HG02571 (cell line): Measurements from ENCODE around the gene PCBD1.

Experiments
- ATAC-seq: cut with Tn5 transposase; IDR thresholded peaks from one replicate; pipeline ENCODE4 v1.9.1; 2021; ENCODE audit warnings: mild to moderate bottlenecking, moderate library complexity; ENCODE audit not compliant: unreplicated experiment

PCBD1 gene

GRCh38 chr10:70918851-70919530, 30.6 kb upstream of the PCBD1 start:
- ATAC-seq: no peak

GRCh38 chr10:70917635-70918034, 29.3 kb upstream of the PCBD1 start:
- ATAC-seq: no peak

- ATAC-seq: no peak
These were observed 28.9 kb upstream of the PCBD1 start for GRCh38 chr10:70917226-70917625.

DNA sequence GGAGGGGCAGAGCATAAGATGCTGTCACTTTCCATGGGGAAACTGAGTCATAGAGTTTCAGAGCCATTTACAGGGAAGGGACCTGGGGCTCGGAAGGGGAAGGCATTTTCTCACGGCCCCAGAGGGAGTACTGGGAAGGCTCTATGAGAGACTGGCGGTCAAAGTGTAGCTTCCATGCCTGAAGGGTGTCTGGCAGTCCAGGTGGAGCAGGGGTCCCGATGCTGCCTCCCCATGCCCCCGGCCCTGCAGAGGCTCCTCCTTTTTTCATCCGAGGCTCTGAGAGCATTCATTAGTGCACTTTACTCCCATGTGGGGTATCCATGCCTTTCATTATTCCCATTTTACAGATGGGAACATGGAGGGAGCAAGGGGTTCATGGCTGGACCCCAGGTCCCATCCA, 27.9 kb upstream of the PCBD1 start:
- ATAC-seq: no peak

GRCh38 chr10:70915806-70916205, 27.4 kb upstream of the PCBD1 start:
- ATAC-seq: no peak

GRCh38 chr10:70915206-70915605, 26.8 kb upstream of the PCBD1 start:
- ATAC-seq: no peak

DNA sequence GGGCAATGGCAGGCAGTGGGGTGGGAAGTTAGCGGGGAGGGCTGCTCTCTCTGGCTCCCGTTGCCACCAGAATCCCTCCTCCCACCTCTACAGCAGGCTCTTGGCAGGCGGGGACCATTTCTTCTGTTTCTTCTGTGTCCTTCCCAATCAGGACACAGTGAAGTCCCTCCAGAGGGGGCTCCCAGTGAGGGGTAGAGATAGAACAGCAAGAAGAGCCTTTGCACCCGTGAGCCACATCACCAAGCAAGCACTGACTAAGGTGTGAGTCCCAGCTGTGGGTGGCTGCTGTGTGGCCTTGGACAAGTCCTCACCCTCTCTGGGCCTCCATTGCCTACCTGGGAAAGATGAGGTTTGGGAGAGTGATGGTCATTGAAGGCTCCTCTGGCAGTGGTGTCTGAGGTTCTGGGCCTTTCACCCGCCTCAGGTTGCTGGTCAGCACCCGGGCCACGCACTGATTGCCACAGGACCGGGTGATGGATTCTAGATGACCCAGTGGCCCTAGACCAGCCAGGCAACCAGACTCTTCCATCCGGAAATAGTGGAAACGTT, 26.0 kb upstream of the PCBD1 start:
- no peak for ATAC-seq

DNA sequence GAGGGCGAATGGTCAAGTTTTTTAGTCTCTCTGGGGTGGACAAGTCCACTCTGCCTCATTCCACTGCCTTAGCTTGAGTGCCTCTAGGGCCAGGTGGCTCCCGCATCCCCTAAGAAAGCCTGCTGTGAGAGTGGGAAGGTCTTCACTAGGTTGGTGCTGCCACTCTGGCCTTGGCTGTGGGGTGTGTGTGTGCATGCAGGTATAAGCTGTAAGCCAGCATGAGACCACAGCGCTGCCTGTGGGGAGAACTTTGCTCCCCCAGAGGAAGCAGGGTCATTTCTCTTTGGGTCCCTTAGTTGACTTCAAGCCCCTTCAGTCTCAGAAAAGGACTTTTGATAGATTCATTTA, 25.5 kb upstream of the PCBD1 start:
- no peak for ATAC-seq

DNA sequence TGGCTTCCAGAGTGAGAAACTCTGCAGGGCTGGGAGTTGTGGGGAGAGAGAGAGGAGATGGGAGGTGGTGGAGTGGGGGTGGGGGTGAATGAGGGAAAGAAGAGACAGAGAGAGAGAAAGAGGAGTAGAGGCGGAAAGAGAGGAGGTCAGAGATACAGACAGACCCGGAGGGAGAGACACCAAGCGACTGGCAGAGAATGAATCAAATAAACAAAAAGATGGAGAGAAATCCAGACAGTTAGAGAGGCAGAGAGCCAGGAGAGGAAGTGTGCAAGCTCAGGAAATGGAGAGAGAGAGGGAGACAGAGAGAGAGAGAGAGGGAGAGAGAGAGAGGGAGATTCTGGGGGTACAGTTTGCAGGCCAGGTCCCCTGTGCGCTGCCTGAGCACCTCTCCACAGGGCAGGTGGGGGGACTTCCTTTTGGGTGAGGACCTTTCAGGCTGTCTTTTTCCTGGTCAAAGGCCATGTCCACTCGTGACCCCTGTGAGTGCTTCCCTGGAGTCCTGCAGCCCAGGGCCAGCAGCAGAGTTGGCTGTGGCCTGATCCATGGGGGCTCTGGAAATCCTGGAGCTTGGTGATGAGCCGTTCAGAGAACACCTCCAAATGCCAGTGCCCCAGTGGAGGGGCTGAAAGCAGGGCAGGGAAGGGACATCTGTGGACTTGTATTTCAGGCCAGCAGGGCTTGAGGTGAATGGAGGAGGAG, 25.0 kb upstream of the PCBD1 start:
- no peak for ATAC-seq

DNA sequence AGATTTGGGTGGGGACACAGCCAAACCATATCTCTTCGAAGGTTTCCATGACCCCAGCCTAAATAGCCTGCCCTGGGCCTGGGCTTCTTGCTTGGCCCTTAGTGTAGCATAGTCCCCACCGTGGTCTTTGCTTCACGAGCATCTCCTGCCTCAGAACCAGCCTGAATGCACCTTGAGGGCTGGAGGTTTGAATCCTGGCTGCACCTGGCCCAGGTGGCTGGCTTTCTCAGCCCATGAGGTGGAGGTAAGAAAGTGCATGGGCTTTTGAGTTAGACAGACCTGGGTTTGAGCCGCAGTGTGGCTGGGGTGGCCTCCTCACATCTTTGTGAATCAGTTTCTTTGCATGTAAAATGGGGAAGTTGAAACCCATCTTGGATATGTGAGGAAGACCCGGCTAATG, 24.2 kb upstream of the PCBD1 start:
- no peak for ATAC-seq

- no peak for ATAC-seq
These were observed 23.0 kb upstream of the PCBD1 start for GRCh38 chr10:70911386-70911785.

DNA sequence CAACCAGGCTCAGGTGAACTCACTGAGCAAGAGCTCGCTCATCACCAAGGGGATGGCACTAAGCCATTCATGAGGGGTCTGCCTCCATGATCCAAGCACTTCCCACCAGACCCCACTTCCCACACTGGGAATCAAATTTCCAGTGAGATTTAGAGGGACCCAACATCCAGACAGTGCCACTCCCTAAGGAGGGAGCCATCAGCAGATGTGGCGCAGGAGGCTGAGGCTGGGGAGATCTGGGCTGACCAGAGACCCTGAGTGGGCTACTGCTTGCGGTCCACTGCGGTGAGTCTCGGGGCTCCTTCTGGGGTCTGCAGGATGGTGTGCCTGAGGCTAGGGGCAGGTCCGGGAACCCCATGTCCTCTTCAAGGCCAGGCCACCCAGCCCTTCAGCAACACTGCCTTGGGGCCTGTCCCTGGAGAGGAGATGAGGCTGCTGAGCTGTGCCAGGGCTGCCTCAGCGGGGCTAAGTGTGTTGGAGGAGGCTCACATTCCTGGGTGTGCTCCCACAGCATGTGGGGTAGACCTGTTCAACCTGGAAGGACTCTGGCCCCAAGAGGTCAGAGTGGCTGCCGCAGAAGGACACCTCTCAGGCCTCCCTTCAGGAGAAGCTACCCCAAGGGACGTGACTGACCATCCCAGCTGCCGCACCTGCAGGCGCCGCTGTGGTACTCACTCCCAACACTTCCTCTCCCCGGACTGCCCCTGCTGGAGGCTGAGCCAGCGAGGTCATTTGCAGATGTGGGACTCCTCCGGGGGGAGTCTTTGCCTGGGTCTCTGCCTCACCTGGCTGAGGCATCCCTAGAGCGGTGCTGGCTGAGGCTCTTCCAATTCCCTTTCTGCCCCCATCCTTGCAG, 22.3 kb upstream of the PCBD1 start:
- no peak for ATAC-seq

GRCh38 chr10:70909326-70909935, 21.1 kb upstream of the PCBD1 start:
- no peak for ATAC-seq

DNA sequence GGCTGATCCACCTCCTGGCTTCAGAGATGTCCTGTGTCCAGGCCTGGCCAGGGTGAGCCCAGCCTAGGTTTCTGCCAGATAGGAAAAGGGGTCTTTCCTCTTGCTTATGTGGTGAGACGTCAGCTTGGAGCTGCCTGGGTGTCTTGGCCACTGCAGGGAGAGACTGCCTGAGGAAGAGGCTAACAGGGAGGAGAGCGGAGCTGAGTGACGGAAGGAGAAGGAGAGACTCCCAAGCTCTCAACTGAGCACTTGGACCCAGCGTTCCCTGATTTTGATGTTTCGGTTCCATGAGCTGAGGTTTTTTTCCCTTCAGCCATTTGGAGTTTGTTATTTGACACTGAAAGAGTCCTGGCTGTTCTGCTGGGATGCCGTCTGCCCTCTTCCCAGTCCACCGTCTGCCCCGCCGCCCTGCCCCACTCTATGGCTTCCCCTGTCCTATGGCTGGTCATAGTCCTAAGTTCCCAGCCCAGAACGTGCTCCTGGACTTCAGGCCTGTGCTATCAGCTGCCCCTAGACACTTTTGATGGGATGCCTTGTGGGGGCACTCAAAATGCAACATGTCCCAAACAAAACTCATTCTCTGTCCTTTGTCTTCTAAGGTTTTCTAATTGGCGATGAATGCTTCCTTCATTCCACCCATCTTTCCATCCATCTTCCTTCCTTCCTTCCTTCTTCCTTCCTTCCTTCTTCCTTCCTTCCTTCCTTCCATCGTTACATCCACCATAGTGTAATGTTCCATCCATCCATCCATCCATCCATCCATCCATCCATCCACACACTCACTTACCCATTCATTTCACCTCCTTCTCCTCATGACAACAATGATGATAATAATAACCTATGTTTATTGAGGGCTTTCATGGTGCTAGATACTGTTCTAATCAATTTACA, 20.3 kb upstream of the PCBD1 start:
- no peak for ATAC-seq

DNA sequence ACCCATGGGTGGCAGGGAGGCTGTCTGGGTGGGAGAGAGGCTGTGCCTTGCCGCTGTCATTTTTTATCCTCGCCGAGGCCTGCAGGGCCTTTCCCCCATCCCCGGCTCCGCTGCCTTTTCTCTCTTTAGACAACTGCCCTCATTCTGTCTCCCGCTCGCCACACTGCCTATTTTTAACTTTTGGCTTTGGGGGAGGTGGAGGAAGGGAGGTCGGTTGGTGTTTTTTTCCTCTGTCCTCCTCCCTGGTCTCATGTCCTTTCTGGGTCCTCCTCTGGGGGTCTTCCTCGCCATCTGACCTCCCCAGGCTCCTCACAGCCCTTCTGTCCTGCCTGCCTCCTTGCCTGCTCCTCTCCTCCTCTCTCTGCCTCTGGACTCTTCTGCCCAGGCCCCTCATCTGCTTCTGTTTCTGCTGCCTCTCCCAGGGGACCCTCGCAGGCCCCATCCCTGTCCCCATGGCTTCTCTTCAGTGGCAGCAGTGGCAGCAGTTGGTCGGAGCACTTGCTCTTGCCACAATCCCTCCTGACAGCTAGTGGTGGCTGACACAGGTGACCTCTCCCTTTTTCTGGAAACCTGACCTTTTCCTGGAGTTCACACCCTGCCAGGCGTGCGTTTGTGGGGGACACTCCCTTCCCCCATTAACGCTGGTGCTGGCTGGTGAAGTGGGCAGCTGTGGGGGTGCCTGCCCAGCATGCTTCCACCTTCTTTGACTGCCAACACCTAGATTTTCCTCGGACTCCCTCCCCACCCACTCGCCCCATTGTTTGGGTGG, 19.5 kb upstream of the PCBD1 start:
- ATAC-seq: no peak

GRCh38 chr10:70906953-70907636, 18.7 kb upstream of the PCBD1 start:
- ATAC-seq: no peak

GRCh38 chr10:70906031-70906783, 17.8 kb upstream of the PCBD1 start:
- no peak for ATAC-seq
